Smooth muscle cell (in vitro differentiated cells): ENCODE data around the gene ZNF384. TPM values are rescaled to one million over a fixed set of nuclear protein-coding genes. Genes with fewer than 3 reads are reported as not detected.

ENCODE experiments used
- DNase-seq: peaks from one replicate; lab custom pipeline; 2025; ENCODE audit not compliant: unreplicated experiment; lab: John Stamatoyannopoulos, UW
- H2AFZ ChIP-seq: fragments of 200-600 bp; sonication (generic); 2 replicates; pipeline ENCODE4 v1.6.0; 2016; ENCODE audit warnings: antibody characterized with exemption, low read depth, mild to moderate bottlenecking
- H3F3A ChIP-seq: fragments of 200-600 bp; sonication (generic); 2 replicates; pipeline ENCODE4 v1.6.0; 2017; ENCODE audit warnings: antibody characterized with exemption, low read depth
- H3K27ac ChIP-seq: fragments of 200-600 bp; sonication (generic); 2 replicates; pipeline ENCODE4 v1.5.1; 2016; ENCODE audit warnings: low read depth, mild to moderate bottlenecking
- H3K27me3 ChIP-seq: fragments of 200-600 bp; sonication (generic); 2 replicates; pipeline ENCODE4 v1.6.1; 2016; ENCODE audit warnings: low read depth, mild to moderate bottlenecking
- H3K36me3 ChIP-seq: fragments of 200-600 bp; sonication (generic); 2 replicates; pipeline ENCODE4 v1.5.1; 2016; ENCODE audit warnings: low read depth
- H3K4me1 ChIP-seq: fragments of 200-600 bp; sonication (generic); 2 replicates; pipeline ENCODE4 v1.5.1; 2016; ENCODE audit warnings: low read depth
- H3K4me2 ChIP-seq: fragments of 200-600 bp; sonication (generic); 2 replicates; pipeline ENCODE4 v1.6.0; 2016; ENCODE audit warnings: mild to moderate bottlenecking
- H3K4me3 ChIP-seq: fragments of 200-600 bp; sonication (generic); 2 replicates; pipeline ENCODE4 v1.5.1; 2016; ENCODE audit warnings: mild to moderate bottlenecking
- H3K79me2 ChIP-seq: fragments of 200-600 bp; sonication (generic); 2 replicates; pipeline ENCODE4 v1.6.0; 2016; ENCODE audit warnings: low read depth, mild to moderate bottlenecking
- H3K9ac ChIP-seq: fragments of 200-600 bp; sonication (generic); 2 replicates; pipeline ENCODE4 v1.6.0; 2016; ENCODE audit warnings: low read depth
- H3K9me3 ChIP-seq: fragments of 200-600 bp; sonication (generic); replicated peaks from 2 replicates; pipeline ENCODE4 v1.5.1; 2016; ENCODE audit warnings: low read depth
- H4K20me1 ChIP-seq: fragments of 200-600 bp; sonication (generic); 2 replicates; pipeline ENCODE4 v1.6.0; 2016; ENCODE audit warnings: low read depth
- CTCF ChIP-seq: fragments of 200-600 bp; sonication (generic); IDR thresholded peaks from 2 replicates; pipeline ENCODE4 v1.5.1; 2017; ENCODE audit warnings: borderline replicate concordance, mild to moderate bottlenecking, antibody characterized with exemption; ENCODE audit not compliant: insufficient read depth, poor library complexity, severe bottlenecking
- WGBS: methylation state at CpG from one replicate; pipeline ENCODE4 v1.1.7; 2016; ENCODE audit warnings: low lambda C conversion rate; 5-methylcytosine and 5-hydroxymethylcytosine counted together
- polyA plus RNA-seq: library from polyadenylated mRNA; unstranded; fragments of >200 nt; fragmentation: Nextera tagmentation; extraction: Ambion mirVana; gene quantifications from 2 replicates; pipeline ENCODE4 v1.2.1, GENCODE V29; 2016
- total RNA-seq: library from RNA; depleted of rRNA; stranded (reverse); fragments of >200 nt; gene quantifications from 2 replicates; pipeline ENCODE4 v1.2.3, GENCODE V29; 2014

ZNF384 gene
- total and polyA plus RNA-seq, 2 experiments from 2014 or later: 31.0 to 36.1 TPM

- TF ChIP-seq CTCF: no peak
- no peaks in the 10 kb centered on the region for H3K9me3 ChIP-seq
- H3K9ac ChIP-seq: no peak overlapping the region
- peaks cover 3% of the 10 kb centered on the region for H3F3A ChIP-seq
- H3K4me1 ChIP-seq: peaks cover 5% of the 10 kb centered on the region
- H4K20me1 ChIP-seq: no peaks in the 10 kb centered on the region
- no peak overlapping the region for H2AFZ ChIP-seq
- DNase-seq: no peak
- no peak overlapping the region for H3K4me3 ChIP-seq
- peaks cover 13% of the 10 kb centered on the region for H3K36me3 ChIP-seq
- H3K27ac ChIP-seq: no peak overlapping the region
- no peak overlapping the region for H3K4me2 ChIP-seq
- 96% methylated on average over 7 of the region's 7 CpGs for WGBS
- H3K27me3 ChIP-seq: no peaks in the 10 kb centered on the region
- peaks cover 3% of the 10 kb centered on the region for H3K79me2 ChIP-seq
Observed at GRCh38 chr12:6725350-6725749, 36.2 kb upstream of the ZNF384 start.

- Histone ChIP-seq H3K4me1 (peaks cover 5% of the 10 kb centered on the region), H3K4me2 (peak overlapping the region; percentile 92), H3K27me3 (no peaks in the 10 kb centered on the region), H2AFZ (no peak overlapping the region), H3K36me3 (peaks cover 7% of the 10 kb centered on the region), H3K4me3 (peak overlapping the region; percentile 80), H3K27ac (peak overlapping the region; percentile 90), H3K79me2 (peaks cover 3% of the 10 kb centered on the region), H3F3A (peaks cover 3% of the 10 kb centered on the region), H4K20me1 (no peaks in the 10 kb centered on the region), H3K9me3 (no peaks in the 10 kb centered on the region), H3K9ac (peak overlapping the region; percentile 80)
- no peak for TF ChIP-seq CTCF
- WGBS: 16% methylated on average over 9 of the region's 10 CpGs
- no peak for DNase-seq
Observed at GRCh38 chr12:6724409-6724797, 35.2 kb upstream of the ZNF384 start.

- no peaks in the 10 kb centered on the region for H4K20me1 ChIP-seq
- H3K36me3 ChIP-seq: peaks cover 6% of the 10 kb centered on the region
- peak within 1 kb of the TSS; percentile 92 for H3K4me2 ChIP-seq
- H2AFZ ChIP-seq: peak within 1 kb of the TSS; percentile 97
- under 1% methylated on average over 41 of the region's 49 CpGs for WGBS
- H3K4me1 ChIP-seq: peaks cover 5% of the 10 kb centered on the region
- H3K9ac ChIP-seq: peak within 1 kb of the TSS; percentile 80
- peak within 1 kb of the TSS; percentile 80 for H3K4me3 ChIP-seq
- peak within 1 kb of the TSS; percentile 90 for H3K27ac ChIP-seq
- no peaks in the 10 kb centered on the region for H3K9me3 ChIP-seq
- no peaks in the 10 kb centered on the region for H3K27me3 ChIP-seq
- H3K79me2 ChIP-seq: peaks cover 3% of the 10 kb centered on the region
- DNase-seq: peak; percentile 93
- peaks cover 3% of the 10 kb centered on the region for H3F3A ChIP-seq
- no peak for TF ChIP-seq CTCF
Observed at GRCh38 chr12:6723607-6724408, 34.6 kb upstream of the ZNF384 start, which contains the start of gene COPS7A. COPS7A (plus strand) TSS chr12:6724046; CDS start chr12:6724657, 611 bp downstream.
